ENCODE measurements around the gene DOCK4.

The DOCK4 gene

DNA sequence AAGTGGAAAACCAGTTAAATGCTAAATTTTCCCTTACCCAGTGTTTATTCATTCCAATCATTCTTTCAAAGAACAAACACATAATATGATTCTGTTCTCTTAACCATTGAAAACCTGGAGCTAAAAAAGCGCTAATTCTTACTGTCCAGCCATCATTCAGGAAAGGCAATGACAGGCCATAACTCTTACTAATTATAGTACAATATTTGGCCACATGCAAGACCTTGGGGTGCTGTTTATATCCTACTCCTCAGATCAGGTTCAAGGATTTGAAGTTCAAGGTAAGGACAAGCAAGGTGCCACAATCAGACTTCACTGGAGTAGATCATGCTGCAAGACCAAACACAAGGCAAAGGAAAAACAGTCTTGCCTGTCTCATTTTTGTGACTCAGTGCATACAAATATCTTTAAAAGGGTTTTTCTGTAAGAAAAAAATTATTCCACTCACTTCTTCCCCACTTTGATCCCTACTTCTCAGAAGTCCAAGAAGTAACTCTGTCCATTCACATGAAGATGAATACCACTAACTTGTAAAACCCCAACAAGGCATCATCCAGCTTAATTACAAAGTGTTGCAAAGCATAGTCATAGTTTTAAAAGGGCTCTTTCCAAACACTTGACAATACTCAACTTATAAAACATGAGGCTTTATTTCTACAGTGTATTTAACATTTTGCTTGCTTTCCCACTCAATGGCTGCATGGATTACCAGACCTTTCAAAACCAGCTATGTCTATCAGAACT lies 153.0 kb downstream of the DOCK4 start:
- DNase-seq (ENCODE audit: low spot score) = no peak

- DNase-seq (ENCODE audit: low spot score) = no peak
These were observed 153.7 kb downstream of the DOCK4 start for GRCh38 chr7:112052498-112052897.

DNA sequence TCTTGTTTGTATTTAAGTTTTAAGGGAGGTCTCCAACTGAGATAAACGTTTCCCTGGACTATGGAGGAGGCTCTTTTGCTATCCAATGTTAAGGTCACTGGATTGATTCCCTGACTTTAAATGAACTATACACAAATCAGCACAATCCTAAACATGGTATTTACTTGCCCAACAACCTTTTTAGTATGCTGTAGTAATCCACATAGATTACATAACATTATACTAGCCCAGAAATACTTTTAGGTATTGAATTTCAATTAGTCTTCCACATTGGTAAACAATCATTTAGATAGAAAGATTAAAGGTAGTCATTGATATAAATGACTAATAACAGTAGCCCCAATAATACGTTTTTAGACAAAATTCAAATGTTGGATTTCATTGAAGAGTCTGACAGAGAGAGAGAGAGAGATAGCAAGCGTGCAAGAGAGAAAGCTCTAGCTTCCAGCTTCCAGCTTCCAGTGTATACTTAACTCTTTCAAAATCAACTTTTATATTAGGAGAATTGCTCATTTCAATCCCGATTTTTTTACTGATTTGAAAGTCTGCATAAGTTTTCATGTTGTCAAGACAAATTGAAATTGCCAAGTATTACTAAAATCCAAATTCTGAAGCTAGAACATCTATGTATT lies 155.8 kb downstream of the DOCK4 start:
- no peak for DNase-seq (ENCODE audit: low spot score)

DNA sequence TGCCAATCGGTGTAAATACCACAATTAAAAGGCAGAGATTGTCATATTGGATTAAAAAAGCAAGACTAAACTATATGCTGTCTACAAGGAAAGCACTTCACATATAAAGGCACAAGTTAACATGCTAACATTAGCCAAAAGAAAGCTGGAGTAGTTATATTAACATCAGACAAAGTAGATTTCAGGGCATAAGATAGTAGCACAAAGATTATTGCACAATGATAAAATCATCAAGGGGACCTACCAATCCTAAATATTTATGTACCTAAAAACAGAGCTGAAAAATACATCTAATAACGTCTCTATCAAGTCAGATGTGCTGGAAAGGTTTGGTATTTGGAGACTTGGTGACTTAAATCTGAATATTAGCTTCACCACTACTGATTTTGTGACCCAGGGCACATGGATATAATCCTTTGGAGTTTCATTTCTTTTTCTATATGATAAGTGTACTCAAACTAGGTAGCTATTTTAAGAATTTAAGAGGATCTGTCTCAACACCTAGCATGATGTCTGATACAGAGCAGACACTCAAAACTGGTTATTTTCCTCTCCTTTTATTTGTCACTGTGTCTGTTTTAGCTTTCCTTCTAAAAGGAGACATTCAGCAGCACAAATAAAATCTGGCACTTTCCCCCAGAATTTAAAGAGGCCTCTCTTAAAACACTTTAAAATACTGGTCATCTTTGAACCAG lies 156.5 kb downstream of the DOCK4 start:
- DNase-seq (ENCODE audit: low spot score) = no peak

DNA sequence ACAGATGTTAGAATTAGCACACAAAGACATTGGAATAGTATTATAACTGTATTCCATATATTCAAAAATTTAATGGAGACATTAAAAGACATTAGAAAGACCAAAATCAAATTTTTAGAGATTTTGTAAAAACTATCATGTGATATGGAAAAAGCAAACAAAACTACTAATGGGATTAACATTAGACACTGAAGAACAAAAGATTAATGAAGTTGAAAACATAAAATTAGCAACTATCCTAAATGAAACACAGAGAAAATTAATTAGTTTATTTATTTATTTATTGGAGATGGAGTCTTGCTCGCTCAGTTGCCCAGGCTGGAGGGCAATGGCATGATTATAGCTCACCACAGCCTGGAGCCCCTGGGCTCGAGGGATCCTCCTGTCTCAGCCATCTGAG lies 158.8 kb downstream of the DOCK4 start:
- DNase-seq (ENCODE audit: low spot score) = no peak

- DNase-seq (ENCODE audit: low spot score) = no peak
These were observed 161.0 kb downstream of the DOCK4 start for GRCh38 chr7:112045222-112045621.

- DNase-seq (ENCODE audit: low spot score) = no peak
These were observed 163.6 kb downstream of the DOCK4 start for GRCh38 chr7:112042631-112043030.

GRCh38 chr7:112038353-112038752 lies 167.8 kb downstream of the DOCK4 start:
- DNase-seq (ENCODE audit: low spot score) = no peak

DNA sequence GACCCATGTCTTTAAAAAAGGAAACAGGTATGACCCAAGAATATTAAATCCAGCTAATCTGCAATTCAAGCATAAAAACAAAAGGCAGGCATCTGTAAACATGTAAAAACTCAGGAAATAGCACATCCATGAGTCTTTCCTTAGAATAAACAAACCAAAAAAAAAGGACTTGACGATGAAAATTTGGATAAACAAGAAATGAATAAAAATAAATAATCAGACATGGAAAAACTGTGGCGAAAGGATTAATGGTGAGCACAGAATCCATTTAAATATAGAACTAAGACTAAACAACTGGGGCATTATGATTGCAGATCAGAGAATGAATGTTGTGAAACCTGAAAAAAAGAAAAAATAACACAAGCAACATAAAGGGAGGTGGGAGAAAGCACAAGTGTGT lies 170.1 kb downstream of the DOCK4 start:
- no peak for DNase-seq (ENCODE audit: low spot score)

DNA sequence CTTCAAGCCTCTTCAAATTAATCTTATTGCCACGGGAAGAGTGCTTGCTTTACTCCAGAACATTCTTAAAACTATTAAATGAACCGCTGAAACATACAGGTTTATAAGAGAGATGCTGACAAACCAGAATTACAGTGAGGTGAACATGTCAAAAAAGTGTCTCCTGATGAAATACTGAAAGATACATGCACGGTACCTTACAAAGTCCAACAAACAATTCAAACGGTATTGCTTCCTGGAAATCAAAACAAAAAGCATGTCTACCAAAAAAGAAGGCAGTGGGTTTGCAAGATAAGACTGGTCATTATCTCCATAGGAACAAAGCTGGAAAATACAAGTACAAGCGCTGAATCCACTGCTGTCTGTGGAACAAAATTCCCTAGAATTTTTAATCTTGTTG lies 174.5 kb downstream of the DOCK4 start:
- DNase-seq (ENCODE audit: low spot score) = no peak

- DNase-seq (ENCODE audit: low spot score) = no peak
These were observed 180.6 kb downstream of the DOCK4 start for GRCh38 chr7:112025556-112025955.

DNA sequence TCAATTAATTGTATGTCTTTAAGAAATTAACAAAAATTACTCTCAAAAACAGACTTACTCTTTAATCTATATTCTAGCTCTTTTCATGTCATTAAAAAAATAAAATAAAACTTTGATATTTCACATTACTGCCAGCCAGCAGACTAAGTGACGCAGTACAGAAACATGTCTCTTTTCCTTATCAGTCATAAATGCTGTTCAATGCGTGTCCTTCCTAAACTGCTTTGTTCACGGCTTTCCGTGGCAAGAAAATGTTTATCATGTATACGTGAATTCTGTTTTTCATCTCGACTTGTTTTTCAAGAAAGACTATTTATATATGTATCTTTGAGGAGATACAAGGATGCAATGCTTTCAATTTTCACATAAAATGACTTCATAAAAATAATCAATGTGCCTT lies 182.4 kb downstream of the DOCK4 start:
- no peak for DNase-seq (ENCODE audit: low spot score)

DNA sequence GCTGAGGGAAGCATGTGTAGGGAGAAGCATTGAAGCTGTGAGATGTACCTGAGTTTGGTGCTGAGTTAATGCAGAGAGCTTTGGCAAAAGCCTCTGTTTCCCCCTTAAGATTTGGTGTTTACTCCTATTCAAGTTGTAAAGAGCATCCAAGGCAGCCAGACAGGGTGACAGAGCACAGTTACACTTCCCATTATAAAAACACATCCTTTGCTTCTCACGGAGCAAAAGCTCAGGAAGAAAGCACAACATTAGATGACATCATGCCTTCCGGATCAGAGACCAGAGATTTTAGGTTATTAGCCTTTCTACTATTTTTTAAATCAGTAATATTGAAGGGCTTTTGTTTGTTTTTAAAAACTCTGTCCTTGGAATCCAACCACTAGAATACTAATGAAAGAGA lies 182.9 kb downstream of the DOCK4 start:
- DNase-seq (ENCODE audit: low spot score) = no peak

DNA sequence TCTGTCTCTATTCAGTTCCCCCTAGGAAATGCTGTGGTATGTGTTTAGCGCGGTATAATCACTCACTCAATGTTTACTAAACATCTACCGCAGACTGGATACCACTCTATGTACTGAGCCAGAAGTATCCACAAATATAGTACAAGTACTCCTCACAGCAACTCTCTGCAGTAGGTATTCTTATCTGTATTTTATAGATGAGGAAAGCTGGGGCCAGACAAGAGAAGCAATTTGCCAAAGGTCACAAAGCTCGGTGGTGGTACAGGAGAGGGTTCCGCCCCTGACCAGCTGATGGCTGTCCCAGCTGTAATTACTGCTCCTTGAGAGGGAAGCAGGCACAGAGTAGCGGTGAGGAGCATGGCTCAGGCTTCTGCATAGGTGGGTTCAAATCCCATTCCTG lies 184.1 kb downstream of the DOCK4 start:
- DNase-seq (ENCODE audit: low spot score) = no peak

- no peak for DNase-seq (ENCODE audit: low spot score)
These were observed 184.7 kb downstream of the DOCK4 start for GRCh38 chr7:112021379-112022044.

- DNase-seq (ENCODE audit: low spot score) = no peak
These were observed 185.4 kb downstream of the DOCK4 start for GRCh38 chr7:112020800-112021199.

- DNase-seq (ENCODE audit: low spot score) = no peak
These were observed 186.3 kb downstream of the DOCK4 start for GRCh38 chr7:112019932-112020331.

GRCh38 chr7:112018305-112019030 lies 187.7 kb downstream of the DOCK4 start:
- no peak for DNase-seq (ENCODE audit: low spot score)

- DNase-seq (ENCODE audit: low spot score) = no peak
These were observed 191.1 kb downstream of the DOCK4 start for GRCh38 chr7:112015146-112015545.

DNA sequence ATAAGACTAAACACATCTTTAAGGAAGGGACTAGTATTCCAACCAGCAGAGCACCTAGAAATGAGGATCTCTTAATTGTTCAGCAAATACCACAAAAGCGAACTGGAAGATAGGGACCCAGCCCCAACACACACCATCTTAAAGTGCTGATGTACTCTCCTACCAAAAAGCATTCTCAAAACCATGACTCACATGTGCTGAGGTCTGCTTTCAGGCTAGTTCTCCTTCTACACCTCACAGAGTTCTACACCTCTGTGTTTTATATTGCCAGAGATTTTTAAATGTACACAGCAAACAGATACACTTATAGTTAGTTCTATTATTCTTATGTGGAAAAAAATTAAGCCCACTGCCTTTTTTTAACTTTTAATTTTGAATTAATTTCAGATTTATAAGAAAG lies 191.9 kb downstream of the DOCK4 start:
- DNase-seq (ENCODE audit: low spot score) = no peak

GRCh38 chr7:112013274-112013673 lies 192.9 kb downstream of the DOCK4 start:
- no peak for DNase-seq (ENCODE audit: low spot score)

GRCh38 chr7:112012242-112012641 lies 194.0 kb downstream of the DOCK4 start:
- DNase-seq (ENCODE audit: low spot score) = no peak
